GM12878 (cell line): ENCODE measurements around the gene TPBGL. TPM values are rescaled to one million over a fixed set of nuclear protein-coding genes. Genes with fewer than 3 reads are reported as not detected.

Experiments used
- ATAC-seq: fragments of 200-7000 bp; cut with Tn5 transposase; 3 replicates; pipeline ENCODE4 v1.9.1; 2020; ENCODE audit warnings: mild to moderate bottlenecking, moderate library complexity
- BruUV-seq: library from RNA; stranded (reverse); fragments of 400-500 nt; replicated peaks from 2 replicates; lab custom pipeline; 2021; lab: Mats Ljungman, UMichigan
- CTCF ChIA-PET: fragments of 300-600 bp; sonication (Branson Sonifier 250); formaldehyde crosslinking; extraction: SDS; loops from one replicate; lab custom pipeline; 2021; ENCODE audit warnings: inconsistent platforms; lab: Yijun Ruan, JAX
- POLR2A ChIA-PET: fragments of 350-600 bp; formaldehyde crosslinking; extraction: SDS; loops from one replicate; lab custom pipeline; 2021; ENCODE audit warnings: inconsistent platforms; lab: Charles Lee
- RAD21 ChIA-PET: fragments of 300-600 bp; sonication (Branson Sonifier 250); formaldehyde crosslinking; loops from one replicate; lab custom pipeline; 2023; ENCODE audit warnings: antibody characterized with exemption; ENCODE audit not compliant: unreplicated experiment; lab: Charles Lee
- SMC1A ChIA-PET: fragments of 300-600 bp; sonication (Branson Sonifier 250); formaldehyde crosslinking; loops from one replicate; lab custom pipeline; 2023; ENCODE audit not compliant: unreplicated experiment, uncharacterized antibody; lab: Charles Lee
- DNase-seq: peaks from one replicate; pipeline ENCODE4 v3.0.0-alpha.2; 2011; ENCODE audit warnings: low read depth, low spot score
- FAIRE-seq: peaks from 3 replicates; lab custom pipeline; 2011; peaks lifted over from hg19 to GRCh38; lab: Jason Lieb, UNC
- H2AFZ ChIP-seq: 2 replicates; pipeline ENCODE4 v1.6.0; 2011; ENCODE audit warnings: low read depth, low read length, control low read depth; ENCODE audit not compliant: control insufficient read depth
- H3K27ac ChIP-seq: 2 replicates; pipeline ENCODE4 v1.5.1; 2011; ENCODE audit warnings: control low read depth; ENCODE audit not compliant: control insufficient read depth, insufficient read depth
- H3K27me3 ChIP-seq, 2 experiments: replicated peaks in 1 of 2; 2 replicates each; pipeline versions ENCODE4 v1.6.0 to v1.6.1; 2011; ENCODE audit warnings: low read length in 1 of 2; ENCODE audit not compliant: control insufficient read depth in 2 of 2, insufficient read depth in 2 of 2
- H3K36me3 ChIP-seq, 2 experiments: 2 replicates each; pipeline ENCODE4 v1.5.1; 2011; ENCODE audit warnings: low read length in 1 of 2; ENCODE audit not compliant: control insufficient read depth in 2 of 2, insufficient read depth in 2 of 2
- H3K4me1 ChIP-seq: 2 replicates; pipeline ENCODE4 v1.6.1; 2011; ENCODE audit warnings: mild to moderate bottlenecking, low read length, moderate library complexity, mixed read lengths; ENCODE audit not compliant: control insufficient read depth, insufficient read depth
- H3K4me2 ChIP-seq: 2 replicates; pipeline ENCODE4 v1.6.0; 2011; ENCODE audit warnings: control low read depth; ENCODE audit not compliant: control insufficient read depth, insufficient read depth
- H3K4me3 ChIP-seq: fragments of 200-600 bp; sonication (generic); 2 replicates; pipeline ENCODE4 v1.5.1; 2016
- H3K79me2 ChIP-seq: 2 replicates; pipeline ENCODE4 v1.6.0; 2011; ENCODE audit warnings: low read length; ENCODE audit not compliant: control insufficient read depth, insufficient read depth
- H3K9ac ChIP-seq: 2 replicates; pipeline ENCODE4 v1.8.0; 2011; ENCODE audit warnings: low read length, control low read depth, mixed read lengths; ENCODE audit not compliant: control insufficient read depth, insufficient read depth
- H3K9me3 ChIP-seq: replicated peaks from 3 replicates; pipeline ENCODE4 v1.5.1; 2011; ENCODE audit warnings: mild to moderate bottlenecking, low read length; ENCODE audit not compliant: control insufficient read depth, insufficient read depth
- H4K20me1 ChIP-seq: 2 replicates; pipeline ENCODE4 v1.6.0; 2011; ENCODE audit not compliant: control insufficient read depth, insufficient read depth
- CBX3 ChIP-seq: fragments of 200-600 bp; sonication (generic); IDR thresholded peaks from 2 replicates; pipeline ENCODE4 v1.6.1; 2016; ENCODE audit warnings: low read depth, borderline replicate concordance
- DPF2 ChIP-seq: fragments of 450-650 bp; IDR thresholded peaks from 2 replicates; pipeline ENCODE4 v1.6.1; 2017; ENCODE audit warnings: mild to moderate bottlenecking
- E4F1 ChIP-seq: fragments of 450-650 bp; IDR thresholded peaks from 2 replicates; pipeline ENCODE4 v1.6.1; 2018; ENCODE audit warnings: borderline replicate concordance, mild to moderate bottlenecking; ENCODE audit not compliant: partially characterized antibody
- FOXM1 ChIP-seq: IDR thresholded peaks from 2 replicates; pipeline ENCODE4 v1.6.1; 2012; ENCODE audit warnings: low read depth, mild to moderate bottlenecking, inconsistent platforms, low read length, moderate library complexity
- HCFC1 ChIP-seq: fragments of 150-350 bp; IDR thresholded peaks from 2 replicates; pipeline ENCODE4 v1.6.1; 2014; ENCODE audit warnings: low read length
- MLLT1 ChIP-seq: fragments of 450-650 bp; IDR thresholded peaks from 2 replicates; pipeline ENCODE4 v1.6.1; 2016; ENCODE audit warnings: mild to moderate bottlenecking
- MTA3 ChIP-seq: IDR thresholded peaks from 2 replicates; pipeline ENCODE4 v1.6.1; 2012; ENCODE audit warnings: low read length, inconsistent platforms, borderline replicate concordance
- NR2F1 ChIP-seq: fragments of 450-650 bp; conservative IDR thresholded peaks from 2 replicates; pipeline ENCODE4 v1.6.1; 2017; ENCODE audit warnings: mild to moderate bottlenecking
- POLR2A ChIP-seq: IDR thresholded peaks from 2 replicates; pipeline ENCODE4 v1.6.1; 2011; ENCODE audit warnings: low read depth, mild to moderate bottlenecking, low read length
- POLR2AphosphoS2 ChIP-seq: IDR thresholded peaks from 2 replicates; pipeline ENCODE4 v1.6.1; 2011; ENCODE audit warnings: low read depth, mild to moderate bottlenecking, low read length, improper control_type of control experiment, moderate library complexity
- RCOR1 ChIP-seq: conservative IDR thresholded peaks from 2 replicates; pipeline ENCODE4 v1.6.1; 2012; ENCODE audit warnings: low read depth, low read length, improper control_type of control experiment
- SMAD1 ChIP-seq: fragments of 450-650 bp; IDR thresholded peaks from 2 replicates; pipeline ENCODE4 v1.6.1; 2018; ENCODE audit warnings: mild to moderate bottlenecking, low read depth; ENCODE audit not compliant: partially characterized antibody
- SMAD5 ChIP-seq: IDR thresholded peaks from 2 replicates; pipeline ENCODE4 v1.6.1; 2016; ENCODE audit warnings: antibody characterized with exemption, low read depth
- YY1 ChIP-seq: IDR thresholded peaks from 2 replicates; pipeline ENCODE4 v1.6.1; 2011; ENCODE audit warnings: low read depth, mild to moderate bottlenecking, low read length
- ZNF274 ChIP-seq: IDR thresholded peaks from one replicate; pipeline ENCODE4 v1.8.0; 2011; ENCODE audit not compliant: insufficient read length, insufficient read depth
- whole genome bisulfite sequencing: methylation state at CpG from one replicate; pipeline ENCODE4 v1.1.6; 2016; ENCODE audit warnings: low lambda C conversion rate; ENCODE audit not compliant: insufficient replicate concordance, insufficient coverage; ENCODE audit errors: missing lambda C conversion rate; 5-methylcytosine and 5-hydroxymethylcytosine counted together
- in situ Hi-C: fragments of 300-500 bp; cut with MboI; formaldehyde crosslinking; loops from 9 replicates; pipeline ENCODE4 v1.14.3; 2018; ENCODE audit warnings: mixed read lengths
- intact Hi-C: fragments of 100-400 bp; cut with micrococcal nuclease; formaldehyde crosslinking; loops from one replicate; pipeline ENCODE4 v1.14.2; 2022; ENCODE audit not compliant: unreplicated experiment
- polyA plus RNA-seq, 11 experiments: library from polyadenylated mRNA; depleted of rRNA in 4 of 11; unstranded in 6 of 11; stranded (reverse) in 5 of 11; fragments of >200 nt; fragmentation: Nextera tagmentation in 4 of 11; fragmentation: Illumina TruSeq in 1 of 11; extraction: Ambion mirVana in 4 of 11; extraction: Trizol in 1 of 11; gene quantifications; 1 replicate in 1 of 11; 2 replicates in 10 of 11; pipeline versions ENCODE4 v1.2.1 to v1.2.3, GENCODE V29; 2011 to 2016; ENCODE audit warnings: inconsistent platforms in 2 of 11, missing spikeins in 2 of 11, low read depth in 1 of 11
- total RNA-seq, 4 experiments: library from RNA; depleted of rRNA in 3 of 4; stranded (reverse); fragments of >200 nt in 3 of 4; fragmentation: Illumina TruSeq in 1 of 4; extraction: Trizol in 1 of 4; gene quantifications; 2 replicates each; pipeline versions ENCODE4 v1.2.1 to v1.2.3, GENCODE V29; 2013 to 2021
- TF ChIP-seq, protein P1 (sequence below): IDR thresholded peaks from 2 replicates; pipeline ENCODE4 v1.6.1; 2012; ENCODE audit warnings: low read depth, low read length, improper control_type of control experiment
- TF ChIP-seq, protein P2 (sequence below): IDR thresholded peaks from 2 replicates; pipeline ENCODE4 v1.6.1; 2011; ENCODE audit warnings: low read depth, mild to moderate bottlenecking, low read length, moderate library complexity, borderline replicate concordance; ENCODE audit errors: extremely low read depth

The TPBGL gene
- total and polyA plus RNA-seq, 10 of the 15 experiments (the other 5 are each of a cell fraction or from before 2014, with no cell fraction given): not detected

DNA sequence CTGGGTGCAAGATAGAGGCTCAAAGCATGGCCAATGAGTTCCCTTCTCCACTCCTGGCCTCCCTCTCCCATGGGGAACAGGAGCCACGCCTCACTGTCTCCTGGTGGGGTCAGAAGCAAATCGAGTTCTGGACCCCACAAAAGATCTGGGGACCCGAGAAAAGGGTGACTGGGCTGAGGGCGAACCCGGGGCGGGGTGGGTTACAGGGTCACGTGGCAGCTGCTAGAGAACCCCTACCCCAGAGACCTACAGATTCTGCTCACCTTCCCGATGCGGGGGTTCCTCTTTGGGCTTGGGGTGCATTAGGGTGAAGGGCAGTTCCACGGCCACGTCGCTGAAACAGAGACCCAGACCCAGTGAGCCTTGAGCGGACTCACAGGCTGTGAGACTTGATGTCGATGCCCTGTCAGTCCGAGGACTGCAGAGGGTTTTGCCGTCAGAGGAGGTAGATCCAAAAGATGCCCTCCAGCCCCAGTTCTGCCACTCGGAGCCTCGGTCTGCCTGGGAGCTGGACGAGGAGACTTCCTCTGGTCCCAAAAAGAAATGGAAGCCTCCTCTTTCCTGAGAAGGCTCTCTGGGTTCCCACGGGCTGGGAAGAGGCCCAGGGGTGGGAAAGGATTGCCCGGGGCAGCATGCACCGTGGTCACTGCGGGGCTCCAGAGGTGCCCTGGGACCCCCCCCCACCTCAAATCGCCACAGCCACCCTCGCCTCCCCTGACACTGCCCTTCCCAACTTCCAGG is 28.2 kb downstream of the TPBGL start:
- 0 out of 2 replicates have a peak, but pooled peaks cover 2% of the 10 kb centered on the region for H4K20me1 ChIP-seq
- WGBS: 43% methylated on average over 19 of the region's 25 CpGs
- DNase-seq: no peak

More for the DNA sequence above, 28.2 kb downstream of the TPBGL start:
- Histone ChIP-seq H3K79me2 (no peaks in the 10 kb centered on the region), H3K4me3 (no peak overlapping the region), H2AFZ (no peak overlapping the region), H3K36me3 (no peaks in the 10 kb centered on the region; a peak in 2 of 4 replicates), H3K4me2 (no peak overlapping the region), H3K4me1 (no peaks in the 10 kb centered on the region), H3K9me3 (no peaks in the 10 kb centered on the region), H3K27ac (no peak overlapping the region), H3K27me3 (no peaks in the 10 kb centered on the region), H3K9ac (no peak overlapping the region)
- BruUV-seq: no TSS peak
- ChIA-PET CTCF (interaction anchor here (1.7 kb wide), 1 partner anchor 16 kb away, joined by 6 read pairs; no protein-coding TSS in a partner anchor), SMC1A (no interaction called here), POLR2A (no interaction called here), RAD21 (no interaction called here)
- intact Hi-C loops (no loop called here), in situ Hi-C loops (no loop called here)
- TF ChIP-seq POLR2AphosphoS2 (no peak), YY1 (no peak), SMAD5 (no peak), POLR2A (no peak), HCFC1 (no peak), MTA3 (no peak), SMAD1 (no peak), MLLT1 (no peak), NR2F1 (no peak), ZNF274 (no peak), CBX3 (no peak), FOXM1 (no peak), RCOR1 (no peak), DPF2 (no peak), E4F1 (no peak)
- TF ChIP-seq, protein P1, sequence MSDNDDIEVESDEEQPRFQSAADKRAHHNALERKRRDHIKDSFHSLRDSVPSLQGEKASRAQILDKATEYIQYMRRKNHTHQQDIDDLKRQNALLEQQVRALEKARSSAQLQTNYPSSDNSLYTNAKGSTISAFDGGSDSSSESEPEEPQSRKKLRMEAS: no peak
- TF ChIP-seq, protein P2, sequence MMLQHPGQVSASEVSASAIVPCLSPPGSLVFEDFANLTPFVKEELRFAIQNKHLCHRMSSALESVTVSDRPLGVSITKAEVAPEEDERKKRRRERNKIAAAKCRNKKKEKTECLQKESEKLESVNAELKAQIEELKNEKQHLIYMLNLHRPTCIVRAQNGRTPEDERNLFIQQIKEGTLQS: no peak
- ATAC-seq (no peak), FAIRE-seq (no peak)
